ENCODE data around the gene UBA1. TPM values are rescaled to one million over a fixed set of nuclear protein-coding genes. Genes with fewer than 3 reads are reported as not detected.

The UBA1 gene
- total and polyA plus RNA-seq, 2 of the 8 experiments (the other 6 are each of a cell fraction or from before 2014, with no cell fraction given): 313 to 458 TPM

GRCh38 chrX:47239199-47239598 is 45.6 kb downstream of the UBA1 start:
- Histone ChIP-seq H3K4me3 (ENCODE audit: extremely low read depth in 1 of 4, insufficient read depth in 2 of 4, low read depth in 3 of 4, low read length in 4 of 4) (no peak overlapping the region), H2BK120ac (replicated peaks; ENCODE audit: low read depth, low read length) (no peak overlapping the region), H3K27ac (ENCODE audit: low read depth, low read length) (no peak overlapping the region; the same call in 1 of the 2 replicates), H2AFZ (ENCODE audit: low read length) (no peak overlapping the region), H3K9ac (replicated peaks in 1 of 4; ENCODE audit: extremely low read depth in 1 of 4, low read depth in 3 of 4, low read length in 3 of 4) (no peak overlapping the region), H3K9me3 (ENCODE audit: insufficient read depth in 2 of 2, low read depth in 1 of 2, low read length in 1 of 2) (no peaks in the 10 kb centered on the region), H3K4ac (replicated peaks; ENCODE audit: insufficient read length, low read depth, low read length) (no peak overlapping the region), H3K4me1 (replicated peaks in 1 of 4; ENCODE audit: control insufficient read depth in 3 of 4, insufficient read depth in 4 of 4, low read length in 3 of 4) (peaks cover 0 to 4% (median 0%) of the 10 kb centered on the region in 4 experiments; a peak in 1 of 7 replicates), H3K23me2 (ENCODE audit: low read depth, low read length) (no peaks in the 10 kb centered on the region), H3K4me2 (ENCODE audit: insufficient read depth in 1 of 2, low read depth in 2 of 2, low read length in 2 of 2) (no peak overlapping the region), H3K18ac (ENCODE audit: extremely low read depth, low read length) (no peak overlapping the region), H3K36me3 (ENCODE audit: control insufficient read depth in 2 of 4, insufficient read depth in 4 of 4, low read length in 3 of 4) (peaks cover 2 to 41% (median 20%) of the 10 kb centered on the region in 4 experiments; a peak in 6 of 8 replicates), H2AK5ac (ENCODE audit: low read depth, low read length) (no peak overlapping the region), H3K79me2 (ENCODE audit: control insufficient read depth in 1 of 2, insufficient read depth in 2 of 2, low read length in 2 of 2) (peaks cover 0 to 38% of the 10 kb centered on the region in 2 experiments; a peak in 3 of 4 replicates), H3K14ac (ENCODE audit: insufficient read length) (no peak overlapping the region), H4K20me1 (replicated peaks in 1 of 2; ENCODE audit: control insufficient read depth in 1 of 2, insufficient read depth in 2 of 2, low read length in 2 of 2) (peaks cover 0 to 3% of the 10 kb centered on the region in 2 experiments), H2BK12ac (ENCODE audit: low read depth, low read length) (no peak overlapping the region), H3K56ac (replicated peaks; ENCODE audit: insufficient read length, low read depth, low read length) (no peak overlapping the region), H4K8ac (ENCODE audit: extremely low read depth, insufficient read depth, low read length) (no peak overlapping the region), H2BK5ac (ENCODE audit: low read depth, low read length) (no peak overlapping the region), H3K23ac (ENCODE audit: insufficient read length) (no peak overlapping the region), H3K27me3 (replicated peaks in 1 of 4; ENCODE audit: control insufficient read depth in 3 of 4, extremely low read depth in 1 of 4, insufficient read depth in 3 of 4, low read length in 3 of 4) (no peaks in the 10 kb centered on the region), H4K5ac (ENCODE audit: insufficient read length, low read depth, low read length) (no peak overlapping the region), H4K91ac (replicated peaks; ENCODE audit: insufficient read length, low read length) (no peak overlapping the region), H2BK20ac (ENCODE audit: low read length) (no peak overlapping the region), H2BK15ac (ENCODE audit: low read length) (no peak overlapping the region), H3K79me1 (ENCODE audit: low read depth, low read length) (no peaks in the 10 kb centered on the region)
- WGBS, 2 experiments (ENCODE audit: extremely low coverage in 1 of 2, insufficient coverage in 1 of 2, insufficient read length in 1 of 2, insufficient replicate concordance in 2 of 2, low coverage in 1 of 2, low lambda C conversion rate in 2 of 2, missing lambda C conversion rate in 1 of 2): 86% methylated on average over 7 of the region's 8 CpGs; no CpG with 5 or more reads in 1 of the 2 experiments
- DNase-seq (ENCODE audit: low read depth in 1 of 2, low spot score in 2 of 2) (no peak), FAIRE-seq (no peak)
- ChIA-PET CTCF (ENCODE audit: partially characterized antibody) (interaction anchor here (0.6 to 1.1 kb wide), 2 partner anchors 107 to 146 kb away, joined by 3 read pairs; no protein-coding TSS in a partner anchor), POLR2A (ENCODE audit: partially characterized antibody) (interaction anchor here (1.1 to 2.2 kb wide), 3 partner anchors 8 to 73 kb away, joined by 3 to 7 read pairs (median 4); no protein-coding TSS in a partner anchor)
- TF ChIP-seq, protein P1, sequence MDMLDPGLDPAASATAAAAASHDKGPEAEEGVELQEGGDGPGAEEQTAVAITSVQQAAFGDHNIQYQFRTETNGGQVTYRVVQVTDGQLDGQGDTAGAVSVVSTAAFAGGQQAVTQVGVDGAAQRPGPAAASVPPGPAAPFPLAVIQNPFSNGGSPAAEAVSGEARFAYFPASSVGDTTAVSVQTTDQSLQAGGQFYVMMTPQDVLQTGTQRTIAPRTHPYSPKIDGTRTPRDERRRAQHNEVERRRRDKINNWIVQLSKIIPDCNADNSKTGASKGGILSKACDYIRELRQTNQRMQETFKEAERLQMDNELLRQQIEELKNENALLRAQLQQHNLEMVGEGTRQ (IDR thresholded peaks at IDR 0.05; ENCODE audit: low read length): no peak
- no peak for TF ChIP-seq RFX5 (IDR thresholded peaks at IDR 0.05; ENCODE audit: borderline replicate concordance, low read depth, low read length)
- TF ChIP-seq CREB1 (IDR thresholded peaks at IDR 0.05): no peak
- no peak for TF ChIP-seq SP1 (IDR thresholded peaks at IDR 0.05; ENCODE audit: low read depth, low read length)

Measured in H1 (cell line).